GM19099 (cell line): Measurements from ENCODE around the gene OMA1.

ENCODE experiments used
- POLR2A ChIP-seq: IDR thresholded peaks from 3 replicates; pipeline ENCODE4 v1.6.1; 2011; ENCODE audit warnings: low read depth; ENCODE audit not compliant: insufficient read length; ENCODE audit errors: extremely low read depth

The OMA1 gene

DNA sequence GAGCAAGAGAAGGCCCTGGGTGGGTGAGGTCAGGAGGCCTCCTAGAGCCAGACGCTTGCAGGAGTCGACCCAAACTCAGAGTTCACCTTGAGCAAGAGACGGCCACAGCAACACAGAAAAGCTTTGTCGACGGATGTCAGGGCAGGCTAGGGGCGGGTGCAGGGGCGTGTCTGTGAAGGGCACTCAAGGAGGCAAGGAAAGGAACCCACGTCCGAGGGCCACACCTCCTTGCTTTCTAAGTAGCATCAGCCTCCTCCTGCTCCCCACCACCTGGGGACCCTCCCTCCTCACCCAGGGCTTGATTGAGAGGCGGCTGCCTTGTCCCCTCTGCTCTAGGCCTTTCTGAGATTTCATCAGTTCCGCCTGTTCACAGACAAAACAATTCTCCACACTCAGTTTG lies 92.1 kb downstream of the OMA1 start:
- no peak for TF ChIP-seq POLR2A

DNA sequence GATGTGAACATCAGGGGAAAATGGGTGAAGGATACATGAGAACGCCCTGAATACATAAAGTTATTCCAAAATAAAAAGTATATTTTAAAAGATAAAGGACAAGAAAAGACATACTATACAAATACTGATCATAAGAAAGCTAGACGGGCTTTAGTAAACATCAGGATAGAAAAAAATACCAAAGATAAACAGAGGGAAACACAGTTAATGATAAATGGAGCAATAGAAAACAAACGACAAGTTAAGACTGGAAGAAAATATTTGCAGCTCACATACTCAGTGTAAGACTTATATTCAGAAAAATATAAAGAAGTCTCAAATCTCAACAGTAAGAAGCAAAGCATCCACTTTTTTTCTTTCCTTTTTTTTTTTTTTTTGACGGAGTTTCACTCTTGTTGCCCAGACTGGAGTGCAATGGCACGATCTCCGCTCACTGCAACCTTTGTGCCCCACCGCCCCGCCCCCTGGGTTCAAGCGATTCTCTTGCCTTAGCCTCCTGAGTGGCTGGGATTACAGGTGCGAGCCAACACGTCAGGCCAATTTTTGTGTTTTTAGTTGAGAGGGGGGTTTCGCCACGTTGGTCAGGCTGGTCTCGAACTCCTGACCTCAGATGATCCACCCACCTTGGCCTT lies 94.8 kb downstream of the OMA1 start:
- no peak for TF ChIP-seq POLR2A

DNA sequence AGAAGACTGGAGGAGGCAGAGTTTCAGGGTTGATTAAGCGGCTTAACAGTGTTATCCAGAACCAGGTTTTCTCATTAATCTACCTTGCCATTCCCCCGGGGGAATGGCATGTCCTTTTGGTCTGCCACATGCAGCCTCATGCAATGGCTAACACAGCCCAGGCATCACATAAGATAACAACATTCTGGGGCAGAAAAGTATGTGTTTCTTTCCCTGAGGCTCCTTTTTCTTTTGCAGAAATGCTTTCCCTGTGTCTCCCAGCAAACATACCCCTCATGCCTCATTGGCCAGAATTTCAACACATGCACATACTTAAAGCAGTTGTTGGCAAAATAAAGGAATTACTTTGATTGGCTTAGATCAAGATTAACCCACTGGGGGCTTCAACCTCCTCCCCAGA lies 98.6 kb downstream of the OMA1 start:
- no peak for TF ChIP-seq POLR2A

DNA sequence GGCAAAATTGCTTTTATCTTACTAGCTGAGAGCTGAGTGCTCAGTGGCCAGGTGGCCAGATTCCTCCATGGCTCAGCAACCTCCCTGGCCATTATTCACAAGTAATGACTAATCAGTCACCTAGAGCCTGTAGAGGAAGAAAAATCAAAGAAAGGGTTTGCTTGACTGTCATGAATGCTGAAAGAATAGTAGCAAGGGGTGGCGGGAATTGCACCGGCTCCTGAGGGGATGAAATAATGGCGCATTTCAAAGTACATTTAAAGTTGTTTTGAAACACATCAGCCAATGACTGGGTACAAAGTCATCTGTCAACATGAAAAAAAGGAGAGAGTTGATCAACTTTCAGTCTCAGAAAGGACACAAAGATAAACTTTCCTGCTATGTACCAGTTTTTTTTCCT lies 99.5 kb downstream of the OMA1 start:
- TF ChIP-seq POLR2A = no peak

DNA sequence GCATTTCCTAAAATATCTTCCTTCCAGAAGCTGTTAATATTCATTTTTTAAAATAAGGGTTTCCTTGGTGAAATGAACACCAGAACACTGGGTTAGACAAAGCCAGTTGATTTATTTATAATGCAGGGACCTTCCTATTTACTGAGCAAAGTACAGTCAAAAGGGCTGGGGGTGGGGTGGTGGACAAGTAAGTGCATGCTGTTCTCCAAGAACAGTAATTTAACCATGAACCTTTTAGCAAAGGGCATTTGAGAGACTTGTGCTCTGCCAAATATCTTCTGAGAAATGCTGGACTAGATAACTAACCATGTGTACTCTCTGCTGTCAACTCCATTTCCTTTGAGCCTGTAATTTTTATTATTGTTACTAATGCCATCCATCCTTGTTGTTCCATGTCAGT lies 100.2 kb downstream of the OMA1 start:
- no peak for TF ChIP-seq POLR2A

DNA sequence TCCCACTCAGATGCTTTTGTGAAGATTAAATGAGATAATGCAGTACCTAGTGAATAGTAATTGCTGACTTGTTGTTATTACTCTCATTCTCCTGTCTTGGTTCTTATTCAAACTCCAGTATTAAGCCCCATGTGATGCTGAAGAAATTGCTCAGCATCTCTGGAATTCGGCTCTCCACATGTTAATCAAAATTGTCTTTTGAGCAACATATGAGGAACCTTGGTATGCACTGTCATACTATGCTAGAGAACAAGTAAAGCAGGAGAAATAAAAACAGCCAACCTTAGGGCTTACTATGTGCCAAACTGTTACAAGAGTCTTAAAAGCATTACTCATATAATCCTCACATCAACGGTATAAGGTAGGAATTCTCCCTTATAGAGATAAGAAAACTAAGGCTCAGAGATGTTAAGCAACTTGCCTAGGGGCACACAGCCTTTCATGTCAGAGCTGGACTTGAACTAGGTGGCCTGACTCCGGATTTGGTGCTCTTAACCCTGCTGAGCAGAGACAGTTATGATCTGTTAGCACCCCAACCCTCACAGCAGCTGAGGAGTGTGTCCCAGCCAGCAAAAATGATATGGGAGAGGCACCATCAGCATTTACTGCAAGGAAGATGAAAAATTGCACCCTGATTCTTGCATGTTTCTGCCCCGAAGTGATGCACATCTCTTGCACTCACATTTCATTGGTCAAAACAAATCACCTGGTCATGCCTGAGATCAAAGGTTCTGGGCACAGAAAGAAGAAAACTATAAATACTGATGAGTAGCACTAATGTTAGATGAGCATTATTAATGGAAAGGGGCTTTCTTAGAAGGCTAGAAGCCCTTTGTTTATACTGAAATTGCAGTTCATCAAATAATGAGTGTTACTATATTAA lies 102.3 kb downstream of the OMA1 start:
- no peak for TF ChIP-seq POLR2A

DNA sequence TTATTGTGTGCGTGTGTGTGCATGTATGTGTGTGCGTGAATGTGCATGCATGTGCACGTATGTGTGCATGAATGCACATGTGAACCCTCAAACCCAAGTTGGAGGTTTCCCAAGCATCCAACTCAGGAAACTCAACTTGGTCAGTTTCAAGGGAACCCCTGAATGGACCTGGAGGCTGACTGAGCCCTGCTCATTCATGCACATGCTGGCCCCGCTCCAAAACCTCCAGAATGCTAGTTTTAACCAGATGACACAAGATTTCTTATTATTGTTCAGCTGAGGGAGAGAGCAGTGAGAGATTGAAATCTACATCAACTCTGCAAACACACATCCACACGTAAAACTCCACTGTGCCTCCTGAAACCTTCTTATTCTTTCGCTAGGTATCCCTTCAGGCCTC lies 104.4 kb downstream of the OMA1 start:
- TF ChIP-seq POLR2A = no peak

DNA sequence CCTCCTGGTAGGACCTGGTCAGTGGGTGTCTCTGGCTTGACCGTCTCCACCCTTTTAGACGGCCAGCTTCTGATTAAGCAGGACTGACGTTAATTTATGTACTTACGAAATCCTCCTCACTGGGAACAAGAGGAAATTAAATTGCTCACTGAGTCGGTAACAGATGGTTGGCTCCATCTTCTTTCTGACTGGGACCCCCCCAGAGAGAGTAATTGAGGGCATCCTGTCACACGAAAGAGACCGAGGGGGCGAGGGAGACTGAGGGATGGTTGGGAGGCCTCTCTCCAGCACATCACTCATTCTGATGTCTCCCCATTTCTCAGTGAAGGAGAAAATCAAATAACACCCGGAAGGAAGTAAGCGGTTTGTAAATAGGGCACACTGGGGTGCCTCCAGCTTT lies 104.8 kb downstream of the OMA1 start:
- no peak for TF ChIP-seq POLR2A

DNA sequence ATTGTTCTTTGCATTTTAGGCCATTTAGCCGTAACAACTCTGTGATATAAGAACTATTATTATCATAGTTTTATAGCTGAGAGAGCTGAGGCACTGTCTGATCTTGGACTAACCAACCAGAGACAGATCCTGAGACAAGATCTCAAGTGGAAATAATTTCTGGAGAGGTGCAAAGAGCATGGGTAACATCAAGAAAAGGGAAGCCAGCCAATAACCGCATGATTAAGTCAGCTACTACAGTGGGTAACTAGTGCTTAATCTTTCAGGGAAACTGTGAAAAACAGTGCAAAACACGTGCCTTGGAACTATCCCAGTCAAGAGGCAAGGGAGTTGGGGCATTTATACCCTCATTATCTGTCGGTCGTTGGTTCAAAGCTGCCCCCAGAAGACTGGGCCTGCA lies 105.8 kb downstream of the OMA1 start:
- TF ChIP-seq POLR2A = no peak

DNA sequence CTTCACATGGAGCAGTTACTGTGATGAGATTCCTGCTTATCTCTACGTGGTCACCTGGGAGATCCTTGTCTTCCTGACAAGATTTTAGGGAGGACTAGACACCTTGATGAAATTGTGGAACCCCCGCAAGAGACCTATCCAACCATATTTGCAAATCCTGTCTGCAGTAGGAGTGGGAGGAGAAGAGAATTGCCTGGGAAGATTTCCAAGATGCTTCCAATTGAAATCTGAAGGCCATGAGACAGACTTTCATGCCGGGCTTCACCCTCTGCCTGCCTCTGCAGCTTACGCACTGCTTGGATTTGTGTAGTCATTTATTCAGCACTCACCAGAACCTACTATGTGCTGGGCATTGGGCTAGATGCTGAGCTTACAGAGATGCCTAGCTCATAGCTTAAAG lies 106.6 kb downstream of the OMA1 start:
- TF ChIP-seq POLR2A = no peak

DNA sequence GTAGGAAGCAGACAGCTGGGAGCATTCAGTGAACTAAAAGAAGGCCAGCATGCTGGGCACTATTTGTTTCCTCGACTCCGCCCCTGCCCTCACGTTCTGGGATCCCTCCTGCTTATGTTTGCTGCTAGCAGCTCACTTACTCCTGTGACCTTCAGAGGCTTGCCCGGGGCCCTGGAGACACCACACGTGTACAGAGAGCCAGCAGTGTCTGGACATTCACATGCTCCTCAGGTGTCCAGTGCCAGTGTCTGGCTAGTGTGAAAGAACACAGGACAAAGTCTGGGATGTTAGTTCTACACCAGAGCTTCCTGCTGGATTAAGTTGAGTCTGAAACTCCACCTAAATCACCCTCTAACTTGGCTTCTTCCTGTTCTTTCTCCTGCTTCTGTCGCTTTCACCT lies 108.1 kb downstream of the OMA1 start:
- TF ChIP-seq POLR2A = no peak

DNA sequence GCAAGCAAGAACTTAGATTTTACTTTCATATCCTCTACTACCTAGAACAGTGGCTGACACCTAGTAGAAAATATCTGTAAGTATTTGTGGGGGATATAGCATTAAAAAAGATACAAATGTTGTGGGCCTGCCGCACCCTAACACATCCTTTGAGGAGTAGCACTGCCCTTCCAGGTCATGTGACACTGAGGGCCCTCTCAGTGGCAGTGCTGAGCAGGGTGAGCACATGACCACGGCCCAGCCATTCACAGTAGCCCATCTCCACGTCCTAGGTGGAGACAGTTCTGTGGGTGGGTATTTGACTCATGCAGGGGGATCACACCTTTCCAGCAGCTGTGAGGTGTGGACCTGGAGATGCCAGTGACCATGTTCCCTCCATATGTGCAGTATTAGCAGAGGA lies 108.9 kb downstream of the OMA1 start:
- TF ChIP-seq POLR2A = no peak

DNA sequence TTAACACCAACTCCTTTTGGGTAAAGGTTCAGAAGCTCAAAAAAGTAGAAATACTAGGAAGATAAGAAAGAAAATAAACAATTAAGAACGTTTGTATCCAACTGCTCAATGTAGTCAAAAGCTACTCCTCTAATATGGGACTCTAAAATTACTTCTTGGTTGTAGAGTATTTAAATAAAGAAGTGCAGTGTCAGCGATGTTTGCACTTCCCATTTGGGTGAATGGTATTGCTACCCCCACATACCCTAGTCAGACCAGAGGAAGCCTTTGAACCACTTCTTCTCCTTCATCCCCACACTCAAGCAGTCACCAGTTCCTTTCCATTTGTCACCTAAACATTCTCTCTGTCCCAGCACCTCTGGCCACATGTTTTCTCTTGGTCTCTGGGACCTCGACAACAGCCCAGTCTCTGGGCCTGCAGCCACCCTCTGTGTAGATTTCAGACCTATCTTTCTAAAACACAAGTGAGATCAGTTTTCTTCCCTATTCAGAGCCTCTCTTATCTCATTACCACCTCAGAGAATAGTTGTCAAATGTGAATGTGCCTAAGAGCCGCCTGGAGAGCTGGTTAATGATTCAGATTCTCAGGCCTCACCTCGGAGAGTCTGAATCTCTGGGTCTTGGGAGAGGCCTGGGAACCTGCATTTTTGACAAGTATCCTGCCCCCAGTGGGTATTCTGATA lies 109.8 kb downstream of the OMA1 start:
- no peak for TF ChIP-seq POLR2A

DNA sequence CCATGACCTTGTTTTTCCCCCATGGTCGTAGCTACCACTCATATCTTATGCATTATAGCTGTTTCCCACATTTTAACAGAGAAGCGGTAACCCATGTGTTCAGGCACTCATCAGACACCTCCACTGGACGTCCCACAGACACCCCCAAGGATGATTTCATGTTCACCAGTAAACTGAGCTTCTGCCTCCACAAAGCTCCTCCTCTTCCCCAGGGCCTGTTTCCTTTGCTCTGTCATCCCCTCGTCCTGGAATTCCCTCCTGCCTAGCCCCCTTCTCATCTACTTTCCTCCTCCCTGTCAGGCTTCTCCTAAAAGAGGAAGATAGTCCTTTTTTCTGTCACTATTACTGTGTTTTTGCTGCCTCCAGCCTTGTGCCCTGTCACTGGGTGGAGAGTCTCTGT lies 111.2 kb downstream of the OMA1 start:
- TF ChIP-seq POLR2A = no peak

DNA sequence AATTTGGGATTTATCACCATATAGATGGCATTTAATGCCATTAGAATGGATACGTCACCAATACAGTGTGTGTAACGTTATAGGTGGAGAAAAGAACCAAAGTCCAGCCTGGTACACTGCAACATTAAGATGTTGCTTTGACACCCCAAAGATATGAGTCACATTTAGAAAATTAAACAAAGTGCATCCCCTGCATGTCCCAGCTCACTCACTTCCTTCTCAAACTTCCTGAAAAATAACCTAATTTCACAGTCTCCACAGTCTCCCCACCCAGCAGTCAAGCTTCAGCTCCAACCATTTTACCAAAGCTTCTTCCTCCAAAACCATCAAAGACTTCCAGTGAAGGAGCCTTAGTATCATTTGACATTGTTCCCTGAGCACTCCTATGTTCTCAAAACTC lies 111.9 kb downstream of the OMA1 start:
- no peak for TF ChIP-seq POLR2A

DNA sequence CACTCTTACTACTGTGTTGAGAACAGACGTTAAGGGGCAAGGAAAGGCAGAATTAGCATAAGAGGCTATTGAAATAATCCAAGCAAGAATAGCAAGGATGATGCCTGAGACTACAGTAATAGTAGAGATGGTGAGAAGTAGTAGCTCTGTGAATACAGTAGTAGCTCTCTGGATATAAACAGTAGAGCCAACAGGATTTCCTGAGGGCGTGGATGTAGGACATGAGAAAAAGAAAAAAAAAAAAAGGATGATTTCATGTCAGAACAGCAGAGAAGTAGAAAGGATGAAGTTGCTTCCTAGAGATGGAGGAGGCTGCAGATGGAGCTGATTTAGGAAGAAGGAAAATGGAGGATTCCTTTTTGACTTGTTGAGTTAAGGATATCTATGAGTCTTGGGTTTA lies 112.3 kb downstream of the OMA1 start:
- no peak for TF ChIP-seq POLR2A
